H1 (cell line): Measurements from ENCODE around the gene CCDC83. TPM values are rescaled to one million over a fixed set of nuclear protein-coding genes. Genes with fewer than 3 reads are reported as not detected.

Source experiments
- CREB1 ChIP-seq: IDR thresholded peaks from 2 replicates; pipeline ENCODE4 v1.6.1; 2012; ENCODE audit warnings: inconsistent platforms
- NANOG ChIP-seq: IDR thresholded peaks from 2 replicates; pipeline ENCODE4 v1.6.1; 2011; ENCODE audit warnings: low read length, low read depth, mild to moderate bottlenecking, inconsistent platforms; ENCODE audit not compliant: insufficient read depth, poor library complexity, severe bottlenecking
- NRF1 ChIP-seq: IDR thresholded peaks from 2 replicates; pipeline ENCODE4 v1.6.1; 2011; ENCODE audit warnings: mild to moderate bottlenecking, low read depth, low read length, improper control_type of control experiment
- TEAD4 ChIP-seq: IDR thresholded peaks from 2 replicates; pipeline ENCODE4 v1.6.1; 2012; ENCODE audit warnings: low read depth, low read length, inconsistent platforms, mixed read lengths
- polyA plus RNA-seq, 7 experiments: library from polyadenylated mRNA; depleted of rRNA in 3 of 7; stranded (reverse) in 5 of 7; unstranded in 2 of 7; fragments of >200 nt in 5 of 7; fragments of 200-250 nt in 2 of 7; gene quantifications; 1 replicate in 5 of 7; 2 replicates in 1 of 7; 4 replicates in 1 of 7; pipeline versions ENCODE4 v1.2.1 to v1.2.3, GENCODE V29; 2011 to 2013; ENCODE audit warnings: missing spikeins in 2 of 7, mixed read lengths in 2 of 7
- total RNA-seq: library from RNA; stranded (reverse); fragmentation: NEBNext Ultra II Directional; extraction: Animal tissue kit (Norgen Biotek cat#: 25700); gene quantifications from 2 replicates; pipeline ENCODE4 v1.2.1, GENCODE V29; 2021

Gene CCDC83
- total and polyA plus RNA-seq, 2 of the 8 experiments (the other 6 are each of a cell fraction or from before 2014, with no cell fraction given) = not detected

- TF ChIP-seq TEAD4 (peak; percentile 30; the same call in 1 of the 2 replicates), CREB1 (no peak), NRF1 (no peak), NANOG (no peak)
- TF ChIP-seq, all 59 proteins: peak for 3
These were observed 57.2 kb downstream of the CCDC83 start (continued) for GRCh38 chr11:85912414-85912813.
